Measurements from ENCODE around the gene FAM163B. TPM values are rescaled to one million over a fixed set of nuclear protein-coding genes. Genes with fewer than 3 reads are reported as not detected.

The FAM163B gene
- total RNA-seq, 2 donors from 2014 or later, result not detected

- H3K4me1 Mint-ChIP-seq, result peaks cover 8% of the 10 kb centered on the region
- H3K4me3 Mint-ChIP-seq, result no peak overlapping the region
- H3K27ac Mint-ChIP-seq, result no peak overlapping the region
- no peaks in the 10 kb centered on the region for H3K9me3 Mint-ChIP-seq
- ATAC-seq (replicated peaks), result no peak
- no peaks in the 10 kb centered on the region for H3K36me3 Mint-ChIP-seq (ENCODE audit: low read depth)
- H3K27me3 Mint-ChIP-seq, result peaks cover 17% of the 10 kb centered on the region
Observed at GRCh38 chr9:133615606-133616188, 6.5 kb upstream of the FAM163B start.

DNA sequence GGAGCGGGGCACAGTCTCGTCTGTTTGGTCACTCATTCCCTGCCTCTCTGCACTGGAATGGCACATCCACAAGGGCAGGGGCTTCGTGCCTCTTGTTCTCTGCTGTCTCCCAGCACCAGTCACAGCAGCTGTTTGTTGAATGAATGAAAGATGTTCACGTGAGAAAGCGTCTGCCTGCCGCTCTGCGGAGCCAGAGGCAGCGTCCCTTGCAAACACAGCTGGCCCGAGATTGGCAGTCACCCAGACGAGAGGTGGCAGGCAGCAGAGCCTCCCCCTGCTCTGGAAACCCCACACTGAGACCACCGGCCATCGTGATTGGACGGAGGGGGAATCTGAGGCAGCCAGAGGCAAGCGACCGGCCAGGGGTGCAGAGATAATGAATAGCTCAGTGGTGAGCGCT, 6.0 kb upstream of the FAM163B start:
- H3K27me3 Mint-ChIP-seq, result peaks cover 21% of the 10 kb centered on the region
- H3K9me3 Mint-ChIP-seq, result no peaks in the 10 kb centered on the region
- no peak overlapping the region for H3K27ac Mint-ChIP-seq
- H3K4me1 Mint-ChIP-seq, result peaks cover 7% of the 10 kb centered on the region
- ATAC-seq (replicated peaks), result no peak
- H3K36me3 Mint-ChIP-seq (ENCODE audit: low read depth), result no peaks in the 10 kb centered on the region
- no peak overlapping the region for H3K4me3 Mint-ChIP-seq

DNA sequence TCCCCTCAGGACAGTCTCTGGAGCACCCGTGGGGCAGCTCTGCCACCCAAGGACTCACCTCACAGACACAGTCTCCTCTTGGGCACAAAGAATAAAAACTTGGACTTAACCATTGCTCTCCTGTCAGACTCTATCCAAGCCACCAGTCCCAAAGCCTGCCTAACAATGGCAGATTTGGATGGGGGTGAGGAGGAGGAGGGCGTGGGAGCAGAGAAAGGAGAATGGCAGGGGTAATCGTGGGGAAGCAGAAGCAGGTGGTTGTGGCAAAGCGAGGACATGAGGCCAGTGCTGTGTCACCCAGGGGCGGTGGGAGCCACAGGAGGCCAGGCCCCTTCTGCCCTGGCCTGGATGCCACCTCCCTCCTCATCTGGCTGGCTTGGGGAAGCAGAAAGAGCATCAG, 5.5 kb upstream of the FAM163B start:
- no peaks in the 10 kb centered on the region for H3K36me3 Mint-ChIP-seq (ENCODE audit: low read depth)
- no peak for ATAC-seq (replicated peaks)
- H3K4me3 Mint-ChIP-seq, result no peak overlapping the region
- H3K9me3 Mint-ChIP-seq, result no peaks in the 10 kb centered on the region
- peaks cover 2% of the 10 kb centered on the region for H3K4me1 Mint-ChIP-seq
- no peak overlapping the region for H3K27ac Mint-ChIP-seq
- H3K27me3 Mint-ChIP-seq, result peaks cover 24% of the 10 kb centered on the region

DNA sequence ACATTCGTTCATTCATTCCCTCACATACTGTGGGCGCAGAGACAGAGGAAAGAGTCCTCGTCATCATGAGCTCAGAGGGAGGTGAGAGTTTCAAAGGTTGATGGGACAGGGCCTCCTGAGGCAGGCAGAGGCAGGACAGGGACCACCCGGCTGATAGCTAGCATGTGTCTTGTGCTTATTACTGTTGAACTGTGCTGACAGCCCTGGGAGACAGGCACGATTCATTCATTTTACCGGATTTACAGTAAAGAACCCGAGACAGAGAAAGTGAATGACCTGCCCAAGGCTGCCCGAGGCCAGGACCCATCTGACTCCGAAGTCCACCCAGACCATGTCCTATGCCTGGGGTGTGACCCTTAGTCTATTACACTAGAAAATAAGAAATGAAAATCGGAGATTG, 4.9 kb upstream of the FAM163B start:
- Mint-ChIP-seq H3K27me3 (peaks cover 27% of the 10 kb centered on the region), H3K27ac (no peak overlapping the region), H3K4me3 (no peak overlapping the region), H3K4me1 (no peaks in the 10 kb centered on the region), H3K9me3 (no peaks in the 10 kb centered on the region), H3K36me3 (ENCODE audit: low read depth) (no peaks in the 10 kb centered on the region)
- no peak for ATAC-seq (replicated peaks)

DNA sequence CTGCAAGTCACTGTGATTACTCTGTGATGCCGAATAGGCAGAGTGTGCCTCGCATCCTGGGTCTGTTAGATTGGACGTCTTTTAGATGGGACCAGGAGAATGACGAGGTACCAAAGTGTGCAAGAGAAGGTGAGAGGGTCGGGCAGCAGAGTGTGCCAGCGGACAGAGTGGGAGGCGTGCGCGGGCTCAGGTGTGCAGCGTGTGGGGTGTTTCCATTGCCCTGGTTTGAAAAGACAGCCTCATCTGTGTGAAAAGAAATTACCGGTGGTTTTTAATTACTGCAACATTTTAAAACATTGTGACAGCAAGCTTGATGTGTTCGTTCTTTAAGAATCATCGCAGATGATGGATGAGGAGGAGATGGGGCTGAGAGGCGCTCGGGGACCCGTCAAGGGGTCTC, 4.2 kb upstream of the FAM163B start:
- Mint-ChIP-seq H3K27ac (no peak overlapping the region), H3K36me3 (ENCODE audit: low read depth) (no peaks in the 10 kb centered on the region), H3K4me3 (no peak overlapping the region), H3K9me3 (no peaks in the 10 kb centered on the region), H3K27me3 (peaks cover 28% of the 10 kb centered on the region), H3K4me1 (no peaks in the 10 kb centered on the region)
- no peak for ATAC-seq (replicated peaks)

DNA sequence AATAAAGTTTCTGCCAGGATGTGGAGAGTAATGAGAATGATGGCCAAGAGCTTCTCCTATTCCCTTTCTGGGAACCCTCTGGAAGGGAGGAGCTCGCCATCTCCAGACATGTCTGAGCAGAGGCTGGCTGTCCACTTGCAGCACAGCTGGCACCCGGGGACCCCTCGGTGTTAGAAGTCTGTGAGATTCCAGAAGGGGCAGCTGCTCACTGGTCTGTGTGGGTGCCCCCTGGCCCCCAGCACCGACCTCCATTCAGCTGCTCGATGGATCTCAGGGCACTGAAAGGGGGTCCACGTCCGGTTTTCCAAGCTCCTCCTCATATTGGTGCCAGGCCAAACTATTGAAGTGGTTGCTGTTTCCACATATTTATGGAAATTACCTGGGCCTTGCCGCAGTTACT, 3.6 kb upstream of the FAM163B start:
- Mint-ChIP-seq H3K36me3 (ENCODE audit: low read depth) (no peaks in the 10 kb centered on the region), H3K4me3 (no peak overlapping the region), H3K27ac (no peak overlapping the region), H3K27me3 (peaks cover 31% of the 10 kb centered on the region), H3K4me1 (no peaks in the 10 kb centered on the region), H3K9me3 (no peaks in the 10 kb centered on the region)
- ATAC-seq (replicated peaks), result no peak

GRCh38 chr9:133612051-133612450, 2.9 kb upstream of the FAM163B start:
- no peaks in the 10 kb centered on the region for H3K9me3 Mint-ChIP-seq
- no peaks in the 10 kb centered on the region for H3K4me1 Mint-ChIP-seq
- H3K27me3 Mint-ChIP-seq, result peaks cover 31% of the 10 kb centered on the region
- H3K4me3 Mint-ChIP-seq, result no peak overlapping the region
- H3K36me3 Mint-ChIP-seq (ENCODE audit: low read depth), result no peaks in the 10 kb centered on the region
- H3K27ac Mint-ChIP-seq, result no peak overlapping the region
- ATAC-seq (replicated peaks), result no peak

GRCh38 chr9:133610845-133611244, 1.7 kb upstream of the FAM163B start:
- no peak overlapping the region for H3K4me3 Mint-ChIP-seq
- H3K4me1 Mint-ChIP-seq, result no peaks in the 10 kb centered on the region
- H3K27ac Mint-ChIP-seq, result no peak overlapping the region
- peaks cover 30% of the 10 kb centered on the region for H3K27me3 Mint-ChIP-seq
- no peaks in the 10 kb centered on the region for H3K9me3 Mint-ChIP-seq
- ATAC-seq (replicated peaks), result no peak
- no peaks in the 10 kb centered on the region for H3K36me3 Mint-ChIP-seq (ENCODE audit: low read depth)

DNA sequence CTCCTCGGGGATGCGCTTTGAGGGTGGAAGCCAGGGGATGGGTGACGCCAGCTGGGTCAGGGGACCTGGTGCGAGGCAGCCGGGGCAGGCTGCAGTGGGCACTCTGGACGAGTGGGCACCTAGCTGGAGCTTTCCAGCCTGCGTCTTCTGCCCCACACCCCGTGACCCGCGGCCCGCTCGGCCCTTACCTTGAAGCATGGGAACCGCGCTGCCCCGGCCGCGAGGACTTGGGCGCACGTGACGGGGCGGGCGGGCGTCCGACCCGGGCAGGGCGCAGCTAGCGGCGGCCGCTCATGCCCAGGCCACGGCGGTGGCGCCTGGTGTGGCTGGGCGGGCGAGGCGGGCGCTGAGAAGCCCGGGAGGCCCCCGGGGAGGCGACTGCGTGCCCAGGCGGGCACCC, 300 bp downstream of the FAM163B start:
- peaks cover 28% of the 10 kb centered on the region for H3K27me3 Mint-ChIP-seq
- no peaks in the 10 kb centered on the region for H3K4me1 Mint-ChIP-seq
- H3K36me3 Mint-ChIP-seq (ENCODE audit: low read depth), result no peaks in the 10 kb centered on the region
- H3K27ac Mint-ChIP-seq, result no peak overlapping the region
- no peak overlapping the region for H3K4me3 Mint-ChIP-seq
- H3K9me3 Mint-ChIP-seq, result no peaks in the 10 kb centered on the region
- ATAC-seq (replicated peaks), result no peak

DNA sequence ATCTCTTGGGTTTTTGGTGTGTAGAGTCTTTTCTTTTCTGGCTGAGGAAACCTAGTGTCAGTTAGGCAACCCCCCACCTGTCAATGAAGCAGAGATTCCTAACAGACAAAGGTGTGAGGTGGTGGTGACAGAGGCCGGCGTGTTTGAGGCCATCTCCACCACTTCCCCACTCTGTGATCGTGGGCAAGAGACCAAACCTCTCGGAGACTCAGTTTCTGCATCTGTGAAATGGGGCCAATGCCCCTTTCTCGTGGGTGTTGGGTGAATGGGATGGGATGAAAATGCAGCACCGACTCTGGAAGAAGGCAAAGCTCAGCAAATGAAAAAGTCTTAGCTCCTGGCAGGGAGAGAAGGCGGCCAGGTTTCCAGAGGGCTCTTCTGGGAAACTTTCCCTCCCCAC, 807 bp downstream of the FAM163B start:
- no peak overlapping the region for H3K27ac Mint-ChIP-seq
- no peak overlapping the region for H3K4me3 Mint-ChIP-seq
- peaks cover 27% of the 10 kb centered on the region for H3K27me3 Mint-ChIP-seq

GRCh38 chr9:133607976-133608375, 1.2 kb downstream of the FAM163B start:
- H3K27me3 Mint-ChIP-seq, result peaks cover 24% of the 10 kb centered on the region
- H3K4me3 Mint-ChIP-seq, result no peak overlapping the region
- no peak for ATAC-seq (replicated peaks)
- no peaks in the 10 kb centered on the region for H3K4me1 Mint-ChIP-seq
- H3K27ac Mint-ChIP-seq, result no peak overlapping the region
- no peaks in the 10 kb centered on the region for H3K9me3 Mint-ChIP-seq
- H3K36me3 Mint-ChIP-seq (ENCODE audit: low read depth), result no peaks in the 10 kb centered on the region

More for the DNA sequence above, 807 bp downstream of the FAM163B start:
- ATAC-seq (replicated peaks), result no peak
- Mint-ChIP-seq H3K4me1 (no peaks in the 10 kb centered on the region), H3K9me3 (no peaks in the 10 kb centered on the region), H3K36me3 (ENCODE audit: low read depth) (no peaks in the 10 kb centered on the region)

DNA sequence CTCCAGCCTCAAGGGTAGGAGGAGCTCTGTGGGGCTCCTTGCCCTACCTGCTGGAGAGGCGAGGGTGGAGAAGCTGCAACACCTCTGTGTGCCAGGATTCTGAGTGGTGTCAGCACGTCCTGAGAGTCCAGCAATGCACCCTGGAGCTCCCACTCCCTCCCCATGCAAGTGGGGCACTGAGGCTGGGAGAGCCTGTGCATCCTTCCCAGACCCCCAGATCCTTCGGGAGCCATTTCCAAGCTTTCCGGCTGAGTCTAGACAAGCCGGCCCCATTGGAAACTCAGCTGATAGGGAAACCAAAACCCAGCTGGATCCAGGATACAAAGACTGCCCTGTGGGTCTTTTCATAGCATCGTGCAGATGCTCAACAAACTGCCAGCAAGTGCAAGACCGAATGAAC, 1.8 kb downstream of the FAM163B start:
- no peak for ATAC-seq (replicated peaks)
- Mint-ChIP-seq H3K4me1 (no peaks in the 10 kb centered on the region), H3K27me3 (peaks cover 24% of the 10 kb centered on the region), H3K36me3 (ENCODE audit: low read depth) (no peaks in the 10 kb centered on the region), H3K4me3 (no peak overlapping the region), H3K9me3 (no peaks in the 10 kb centered on the region), H3K27ac (no peak overlapping the region)

GRCh38 chr9:133606708-133607025, 2.5 kb downstream of the FAM163B start:
- Mint-ChIP-seq H3K4me3 (no peak overlapping the region), H3K27ac (no peak overlapping the region), H3K36me3 (ENCODE audit: low read depth) (no peaks in the 10 kb centered on the region), H3K9me3 (no peaks in the 10 kb centered on the region), H3K4me1 (no peaks in the 10 kb centered on the region), H3K27me3 (peaks cover 22% of the 10 kb centered on the region)
- ATAC-seq (replicated peaks), result no peak

DNA sequence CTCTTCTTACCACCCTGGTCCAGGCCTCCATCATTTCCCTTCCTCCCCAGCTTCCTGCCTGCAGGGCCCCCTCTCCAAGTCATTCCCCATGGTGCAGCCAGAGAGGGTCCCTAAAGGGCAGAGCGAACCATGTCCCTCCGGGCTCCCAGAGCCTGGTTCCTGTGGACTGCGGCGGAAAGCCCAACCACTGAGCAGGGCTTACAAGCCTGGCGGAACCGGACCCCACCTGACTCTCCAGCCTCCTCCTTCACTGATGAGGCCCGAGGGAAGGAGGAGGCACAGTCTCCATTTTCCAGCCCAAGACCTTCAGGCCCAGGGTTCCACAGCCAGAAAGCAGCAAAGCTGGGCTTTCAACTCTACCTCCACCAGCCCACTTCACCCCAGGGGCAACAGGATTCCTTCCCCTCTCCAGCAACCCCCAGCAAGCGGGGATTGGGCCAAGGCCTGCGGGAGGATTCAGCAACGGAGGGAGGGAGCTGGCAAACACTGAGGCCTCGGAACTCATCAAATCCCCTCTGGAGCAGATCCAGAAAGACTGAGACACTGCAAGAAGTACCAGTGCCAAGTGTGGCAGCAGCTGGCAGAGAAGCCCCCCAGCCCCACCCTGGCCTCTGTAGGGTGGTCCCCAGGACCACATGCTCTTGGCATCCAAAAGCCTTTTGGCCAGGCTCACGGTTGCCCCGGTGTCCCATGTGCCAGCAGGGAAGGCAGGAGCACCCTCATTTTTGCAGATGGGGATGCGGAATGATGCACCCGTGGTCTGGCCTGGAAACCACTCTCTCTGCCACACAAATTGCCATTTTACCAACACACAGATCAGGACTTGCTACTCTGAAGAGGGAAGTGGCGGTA, 3.1 kb downstream of the FAM163B start:
- no peak overlapping the region for H3K27ac Mint-ChIP-seq
- H3K4me3 Mint-ChIP-seq, result no peak overlapping the region
- no peaks in the 10 kb centered on the region for H3K9me3 Mint-ChIP-seq
- no peaks in the 10 kb centered on the region for H3K36me3 Mint-ChIP-seq (ENCODE audit: low read depth)
- H3K27me3 Mint-ChIP-seq, result peaks cover 17% of the 10 kb centered on the region
- no peak for ATAC-seq (replicated peaks)
- H3K4me1 Mint-ChIP-seq, result no peaks in the 10 kb centered on the region

DNA sequence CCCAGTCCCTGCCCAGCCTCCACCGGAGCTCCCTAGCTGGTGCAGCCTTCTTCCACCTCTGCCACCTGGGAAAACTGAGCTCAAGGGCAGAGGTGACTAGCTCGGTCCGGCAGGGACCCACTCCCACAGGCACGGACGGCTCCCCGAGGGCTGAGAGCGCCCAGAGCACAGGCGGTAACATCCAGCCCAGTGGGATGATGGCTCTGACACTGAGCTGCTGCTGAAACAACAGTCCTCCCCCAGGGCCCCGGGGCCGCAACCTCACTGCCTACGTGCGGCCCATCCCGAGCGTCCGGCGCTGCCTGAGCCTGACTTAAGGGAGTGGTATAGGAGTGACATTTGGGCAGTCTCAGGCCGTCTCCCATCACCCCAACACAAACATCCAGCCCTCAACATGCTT, 3.7 kb downstream of the FAM163B start:
- Mint-ChIP-seq H3K27ac (no peak overlapping the region), H3K36me3 (ENCODE audit: low read depth) (no peaks in the 10 kb centered on the region), H3K27me3 (peaks cover 12% of the 10 kb centered on the region), H3K4me3 (no peak overlapping the region), H3K4me1 (no peaks in the 10 kb centered on the region), H3K9me3 (no peaks in the 10 kb centered on the region)
- ATAC-seq (replicated peaks), result no peak

Measured in activated T-helper 17 cell treated with anti-CD3 and anti-CD28 coated beads, Interleukin-2, amount 50 U/mL, for 72 hours (primary cell).